ENCODE data around the gene ACTL8. TPM values are rescaled to one million over a fixed set of nuclear protein-coding genes. Genes with fewer than 3 reads are reported as not detected.
A peak's percentile ranks its signal among the peaks of the same experiment; 100 is the strongest.

Gene ACTL8
- total and polyA plus RNA-seq, 2 of the 4 experiments (the other 2 are of a cell fraction) = under 0.01 to 0.07 TPM

DNA sequence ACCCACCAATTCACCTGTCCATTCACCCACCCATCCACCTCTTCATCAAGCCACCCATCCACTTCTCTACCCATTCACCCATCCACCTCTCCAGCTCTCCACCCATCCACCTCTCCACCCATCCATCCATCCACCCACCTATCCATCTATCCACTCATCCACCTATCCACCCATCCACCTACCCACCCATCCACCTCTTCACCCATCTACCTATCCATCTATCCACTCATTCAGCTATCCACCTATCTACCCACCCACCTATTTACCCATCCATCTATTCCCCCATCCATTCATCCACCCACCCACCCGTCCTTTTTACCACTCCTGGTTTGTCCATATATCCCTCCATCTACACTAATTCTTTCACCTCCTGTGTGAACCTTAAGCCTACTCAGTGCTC lies 105.7 kb downstream of the ACTL8 start:
- no peak overlapping the region for H4K5ac ChIP-seq (ENCODE audit: low read depth, low read length)
- ChIA-PET CTCF (no interaction called here), POLR2A (ENCODE audit: unreplicated experiment) (no interaction called here)
- peak overlapping the region; percentile 35 for H2BK5ac ChIP-seq (ENCODE audit: low read depth, low read length, poor library complexity, severe bottlenecking)
- H3K18ac ChIP-seq (ENCODE audit: low read depth, low read length) = no peak overlapping the region
- in situ Hi-C loops (cut with MboI; ENCODE audit: low sequenced_read_pairs) = no loop called here
- H4K91ac ChIP-seq (ENCODE audit: insufficient read depth, low read depth, low read length) = no peak overlapping the region
- no peak for ATAC-seq (ENCODE audit: low read depth)
- no peak overlapping the region for H2AK9ac ChIP-seq (replicated peaks; ENCODE audit: low read depth, low read length, poor library complexity)
- no peak overlapping the region for H3K56ac ChIP-seq (ENCODE audit: extremely low read depth, insufficient read depth, low read length)
- no TSS peak for BruUV-seq (replicated peaks)
- H4K8ac ChIP-seq (ENCODE audit: low read depth in 2 of 2, low read length in 2 of 2) = no peak overlapping the region
- WGBS, 2 experiments (ENCODE audit: extremely low coverage in 2 of 2, insufficient read length in 1 of 2) = 71 to 100% methylated on average over 1 of the region's 1 CpG
- H2BK15ac ChIP-seq (ENCODE audit: low read depth, low read length) = no peak overlapping the region
- H3K23ac ChIP-seq (ENCODE audit: low read depth, low read length) = no peak overlapping the region
- H3K4me2 ChIP-seq (ENCODE audit: low read depth, low read length) = no peak overlapping the region
- no peak overlapping the region for H3K14ac ChIP-seq (replicated peaks; ENCODE audit: low read depth, low read length)
- no peak overlapping the region for H2BK20ac ChIP-seq (ENCODE audit: low read depth, low read length)
- DNase-seq = no peak
- H3K9me1 ChIP-seq (ENCODE audit: insufficient read depth, low read length) = 0 out of 2 replicates have a peak, but pooled peaks cover 1% of the 10 kb centered on the region
- H3K4ac ChIP-seq (ENCODE audit: low read depth, low read length) = no peak overlapping the region
- H3K4me3 ChIP-seq (ENCODE audit: insufficient read depth, low read depth, low read length) = no peak overlapping the region
- no peak overlapping the region for H3K9ac ChIP-seq (ENCODE audit: low read depth, low read length)
- no peak overlapping the region for H2AFZ ChIP-seq (replicated peaks; ENCODE audit: low read length, poor library complexity)
- no peak for TF ChIP-seq NFE2L2 (IDR thresholded peaks at IDR 0.05; ENCODE audit: low read depth, low read length)
- no peak for TF ChIP-seq MAFK (IDR thresholded peaks at IDR 0.05; ENCODE audit: low read depth, low read length)
- no peak for TF ChIP-seq BHLHE40 (IDR thresholded peaks at IDR 0.05; ENCODE audit: low read depth, low read length)
- no peak for TF ChIP-seq MXI1 (IDR thresholded peaks at IDR 0.05; ENCODE audit: borderline replicate concordance, low read depth, low read length)
- no peak for TF ChIP-seq RFX5 (IDR thresholded peaks at IDR 0.05; ENCODE audit: low read depth, low read length)
- no peak for TF ChIP-seq RAD21 (IDR thresholded peaks at IDR 0.05; ENCODE audit: low read length)
- TF ChIP-seq, protein P1, sequence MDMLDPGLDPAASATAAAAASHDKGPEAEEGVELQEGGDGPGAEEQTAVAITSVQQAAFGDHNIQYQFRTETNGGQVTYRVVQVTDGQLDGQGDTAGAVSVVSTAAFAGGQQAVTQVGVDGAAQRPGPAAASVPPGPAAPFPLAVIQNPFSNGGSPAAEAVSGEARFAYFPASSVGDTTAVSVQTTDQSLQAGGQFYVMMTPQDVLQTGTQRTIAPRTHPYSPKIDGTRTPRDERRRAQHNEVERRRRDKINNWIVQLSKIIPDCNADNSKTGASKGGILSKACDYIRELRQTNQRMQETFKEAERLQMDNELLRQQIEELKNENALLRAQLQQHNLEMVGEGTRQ (IDR thresholded peaks at IDR 0.05; ENCODE audit: low read depth, low read length) = no peak
- TF ChIP-seq, protein P2, sequence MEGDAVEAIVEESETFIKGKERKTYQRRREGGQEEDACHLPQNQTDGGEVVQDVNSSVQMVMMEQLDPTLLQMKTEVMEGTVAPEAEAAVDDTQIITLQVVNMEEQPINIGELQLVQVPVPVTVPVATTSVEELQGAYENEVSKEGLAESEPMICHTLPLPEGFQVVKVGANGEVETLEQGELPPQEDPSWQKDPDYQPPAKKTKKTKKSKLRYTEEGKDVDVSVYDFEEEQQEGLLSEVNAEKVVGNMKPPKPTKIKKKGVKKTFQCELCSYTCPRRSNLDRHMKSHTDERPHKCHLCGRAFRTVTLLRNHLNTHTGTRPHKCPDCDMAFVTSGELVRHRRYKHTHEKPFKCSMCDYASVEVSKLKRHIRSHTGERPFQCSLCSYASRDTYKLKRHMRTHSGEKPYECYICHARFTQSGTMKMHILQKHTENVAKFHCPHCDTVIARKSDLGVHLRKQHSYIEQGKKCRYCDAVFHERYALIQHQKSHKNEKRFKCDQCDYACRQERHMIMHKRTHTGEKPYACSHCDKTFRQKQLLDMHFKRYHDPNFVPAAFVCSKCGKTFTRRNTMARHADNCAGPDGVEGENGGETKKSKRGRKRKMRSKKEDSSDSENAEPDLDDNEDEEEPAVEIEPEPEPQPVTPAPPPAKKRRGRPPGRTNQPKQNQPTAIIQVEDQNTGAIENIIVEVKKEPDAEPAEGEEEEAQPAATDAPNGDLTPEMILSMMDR (conservative IDR thresholded peaks at IDR 0.05; ENCODE audit: low read depth, low read length) = no peak
- no peaks in the 10 kb centered on the region; the same call in 1 of the 2 replicates for H3K27me3 ChIP-seq (ENCODE audit: control insufficient read depth, insufficient read depth, low read length)
- no peak overlapping the region for H2BK120ac ChIP-seq (ENCODE audit: low read depth, low read length)
- dilution Hi-C loops (cut with HindIII; ENCODE audit: low sequenced_read_pairs, unreplicated experiment) = no loop called here
- no peaks in the 10 kb centered on the region for H4K20me1 ChIP-seq (ENCODE audit: insufficient read depth, low read length)
- intact Hi-C loops (cut with micrococcal nuclease) = no loop called here
- no peaks in the 10 kb centered on the region for H3K36me3 ChIP-seq (ENCODE audit: control insufficient read depth, insufficient read depth, low read length)
- H2AK5ac ChIP-seq (ENCODE audit: low read depth, low read length) = no peak overlapping the region
- H3K27ac ChIP-seq (ENCODE audit: insufficient read depth, low read length) = no peak overlapping the region
- H3K79me1 ChIP-seq (ENCODE audit: low read depth in 1 of 2, low read length in 2 of 2) = no peaks in the 10 kb centered on the region
- no peaks in the 10 kb centered on the region for H3K9me3 ChIP-seq (ENCODE audit: control insufficient read depth, insufficient read depth, low read length)
- peaks cover 7% of the 10 kb centered on the region for H3K4me1 ChIP-seq (ENCODE audit: control insufficient read depth, insufficient read depth, low read length)

Measured in IMR-90 (cell line).